Upper lobe of left lung (tissue), 4 donors: ENCODE measurements around the gene OSBPL3.

Experiments
- CTCF ChIP-seq, 6 experiments: fragments of 450-650 bp in 4 of 6; fragments of 200-600 bp in 2 of 6; sonication (generic) in 2 of 6; IDR thresholded peaks; one replicate each; pipeline ENCODE4 v1.5.1; 2016 to 2019; ENCODE audit warnings: antibody characterized with exemption in 6 of 6
- POLR2A ChIP-seq, 4 donors: fragments of 450-650 bp; IDR thresholded peaks; one replicate each; pipeline ENCODE4 v1.5.1; 2016 to 2017; ENCODE audit warnings: antibody characterized with exemption in 4 of 4, mild to moderate bottlenecking in 2 of 4
- POLR2AphosphoS5 ChIP-seq, 2 donors: sonication (generic); formaldehyde crosslinking; IDR thresholded peaks; one replicate each; pipeline ENCODE4 v1.5.1; 2017; ENCODE audit warnings: antibody characterized with exemption in 2 of 2

- TF ChIP-seq CTCF (IDR thresholded peaks at IDR 0.05) (no peak), POLR2A (IDR thresholded peaks at IDR 0.05) (no peak), POLR2AphosphoS5 (IDR thresholded peaks at IDR 0.05) (no peak)
These were observed 90.4 kb downstream of the OSBPL3 start for GRCh38 chr7:24889611-24890010.
